GM12878 (cell line): ENCODE measurements around the gene SLC25A30. TPM values are rescaled to one million over a fixed set of nuclear protein-coding genes. Genes with fewer than 3 reads are reported as not detected.

ENCODE experiments used
- ATAC-seq: fragments of 200-7000 bp; cut with Tn5 transposase; 3 replicates; pipeline ENCODE4 v1.9.1; 2020; ENCODE audit warnings: mild to moderate bottlenecking, moderate library complexity
- BruUV-seq: library from RNA; stranded (reverse); fragments of 400-500 nt; replicated peaks from 2 replicates; lab custom pipeline; 2021; lab: Mats Ljungman, UMichigan
- CTCF ChIA-PET: fragments of 300-600 bp; sonication (Branson Sonifier 250); formaldehyde crosslinking; extraction: SDS; loops from one replicate; lab custom pipeline; 2021; ENCODE audit warnings: inconsistent platforms; lab: Yijun Ruan, JAX
- POLR2A ChIA-PET: fragments of 350-600 bp; formaldehyde crosslinking; extraction: SDS; loops from one replicate; lab custom pipeline; 2021; ENCODE audit warnings: inconsistent platforms; lab: Charles Lee
- RAD21 ChIA-PET: fragments of 300-600 bp; sonication (Branson Sonifier 250); formaldehyde crosslinking; loops from one replicate; lab custom pipeline; 2023; ENCODE audit warnings: antibody characterized with exemption; ENCODE audit not compliant: unreplicated experiment; lab: Charles Lee
- SMC1A ChIA-PET: fragments of 300-600 bp; sonication (Branson Sonifier 250); formaldehyde crosslinking; loops from one replicate; lab custom pipeline; 2023; ENCODE audit not compliant: unreplicated experiment, uncharacterized antibody; lab: Charles Lee
- DNase-seq: peaks from one replicate; pipeline ENCODE4 v3.0.0-alpha.2; 2011; ENCODE audit warnings: low read depth, low spot score
- FAIRE-seq: peaks from 3 replicates; lab custom pipeline; 2011; peaks lifted over from hg19 to GRCh38; lab: Jason Lieb, UNC
- H2AFZ ChIP-seq: 2 replicates; pipeline ENCODE4 v1.6.0; 2011; ENCODE audit warnings: low read depth, low read length, control low read depth; ENCODE audit not compliant: control insufficient read depth
- H3K27ac ChIP-seq: 2 replicates; pipeline ENCODE4 v1.5.1; 2011; ENCODE audit warnings: control low read depth; ENCODE audit not compliant: control insufficient read depth, insufficient read depth
- H3K27me3 ChIP-seq, 2 experiments: replicated peaks in 1 of 2; 2 replicates each; pipeline versions ENCODE4 v1.6.0 to v1.6.1; 2011; ENCODE audit warnings: low read length in 1 of 2; ENCODE audit not compliant: control insufficient read depth in 2 of 2, insufficient read depth in 2 of 2
- H3K36me3 ChIP-seq, 2 experiments: 2 replicates each; pipeline ENCODE4 v1.5.1; 2011; ENCODE audit warnings: low read length in 1 of 2; ENCODE audit not compliant: control insufficient read depth in 2 of 2, insufficient read depth in 2 of 2
- H3K4me1 ChIP-seq: 2 replicates; pipeline ENCODE4 v1.6.1; 2011; ENCODE audit warnings: mild to moderate bottlenecking, low read length, moderate library complexity, mixed read lengths; ENCODE audit not compliant: control insufficient read depth, insufficient read depth
- H3K4me2 ChIP-seq: 2 replicates; pipeline ENCODE4 v1.6.0; 2011; ENCODE audit warnings: control low read depth; ENCODE audit not compliant: control insufficient read depth, insufficient read depth
- H3K4me3 ChIP-seq: fragments of 200-600 bp; sonication (generic); 2 replicates; pipeline ENCODE4 v1.5.1; 2016
- H3K79me2 ChIP-seq: 2 replicates; pipeline ENCODE4 v1.6.0; 2011; ENCODE audit warnings: low read length; ENCODE audit not compliant: control insufficient read depth, insufficient read depth
- H3K9ac ChIP-seq: 2 replicates; pipeline ENCODE4 v1.8.0; 2011; ENCODE audit warnings: low read length, control low read depth, mixed read lengths; ENCODE audit not compliant: control insufficient read depth, insufficient read depth
- H3K9me3 ChIP-seq: replicated peaks from 3 replicates; pipeline ENCODE4 v1.5.1; 2011; ENCODE audit warnings: mild to moderate bottlenecking, low read length; ENCODE audit not compliant: control insufficient read depth, insufficient read depth
- H4K20me1 ChIP-seq: 2 replicates; pipeline ENCODE4 v1.6.0; 2011; ENCODE audit not compliant: control insufficient read depth, insufficient read depth
- HDGF ChIP-seq: fragments of 450-650 bp; IDR thresholded peaks from 2 replicates; pipeline ENCODE4 v1.6.1; 2016; ENCODE audit warnings: antibody characterized with exemption
- IKZF1 ChIP-seq: fragments of 450-650 bp; conservative IDR thresholded peaks from 2 replicates; pipeline ENCODE4 v1.6.1; 2017; ENCODE audit warnings: antibody characterized with exemption, mild to moderate bottlenecking
- LARP7 ChIP-seq: fragments of 450-650 bp; IDR thresholded peaks from 2 replicates; pipeline ENCODE4 v1.6.1; 2017; ENCODE audit warnings: mild to moderate bottlenecking
- MAX ChIP-seq: IDR thresholded peaks from 2 replicates; pipeline ENCODE4 v1.6.1; 2012; ENCODE audit warnings: low read depth, low read length, improper control_type of control experiment
- MXI1 ChIP-seq: fragments of 150-350 bp; IDR thresholded peaks from 2 replicates; pipeline ENCODE4 v1.6.1; 2011; ENCODE audit warnings: low read depth, mild to moderate bottlenecking, inconsistent platforms, low read length, improper control_type of control experiment
- SIX5 ChIP-seq: IDR thresholded peaks from 2 replicates; pipeline ENCODE4 v1.6.1; 2011; ENCODE audit warnings: mild to moderate bottlenecking, low read depth, low read length, moderate library complexity; ENCODE audit not compliant: severe bottlenecking
- SMAD5 ChIP-seq: IDR thresholded peaks from 2 replicates; pipeline ENCODE4 v1.6.1; 2016; ENCODE audit warnings: antibody characterized with exemption, low read depth
- SMARCA5 ChIP-seq: fragments of 450-650 bp; IDR thresholded peaks from 2 replicates; pipeline ENCODE4 v1.6.1; 2017; ENCODE audit warnings: mild to moderate bottlenecking
- STAT3 ChIP-seq: IDR thresholded peaks from 2 replicates; pipeline ENCODE4 v1.6.1; 2011; ENCODE audit warnings: low read depth, low read length, improper control_type of control experiment
- TAF1 ChIP-seq: IDR thresholded peaks from 2 replicates; pipeline ENCODE4 v1.6.1; 2011; ENCODE audit warnings: mild to moderate bottlenecking, low read depth, low read length, borderline replicate concordance
- WRNIP1 ChIP-seq: IDR thresholded peaks from 2 replicates; pipeline ENCODE4 v1.6.1; 2011; ENCODE audit warnings: low read depth, low read length, improper control_type of control experiment, borderline replicate concordance
- ZBTB4 ChIP-seq: fragments of 450-650 bp; formaldehyde crosslinking; IDR thresholded peaks from 2 replicates; pipeline ENCODE4 v1.4.0; 2022; ENCODE audit warnings: mild to moderate bottlenecking, moderate library complexity
- ZZZ3 ChIP-seq: IDR thresholded peaks from 2 replicates; pipeline ENCODE4 v1.6.1; 2011; ENCODE audit warnings: low read depth; ENCODE audit not compliant: control insufficient read depth, insufficient read length
- WGBS: methylation state at CpG from one replicate; pipeline ENCODE4 v1.1.6; 2016; ENCODE audit warnings: low lambda C conversion rate; ENCODE audit not compliant: insufficient replicate concordance, insufficient coverage; ENCODE audit errors: missing lambda C conversion rate; 5-methylcytosine and 5-hydroxymethylcytosine counted together
- in situ Hi-C: fragments of 300-500 bp; cut with MboI; formaldehyde crosslinking; loops from 9 replicates; pipeline ENCODE4 v1.14.3; 2018; ENCODE audit warnings: mixed read lengths
- intact Hi-C: fragments of 100-400 bp; cut with micrococcal nuclease; formaldehyde crosslinking; loops from one replicate; pipeline ENCODE4 v1.14.2; 2022; ENCODE audit not compliant: unreplicated experiment
- polyA plus RNA-seq, 11 experiments: library from polyadenylated mRNA; depleted of rRNA in 4 of 11; unstranded in 6 of 11; stranded (reverse) in 5 of 11; fragments of >200 nt; fragmentation: Nextera tagmentation in 4 of 11; fragmentation: Illumina TruSeq in 1 of 11; extraction: Ambion mirVana in 4 of 11; extraction: Trizol in 1 of 11; gene quantifications; 1 replicate in 1 of 11; 2 replicates in 10 of 11; pipeline versions ENCODE4 v1.2.1 to v1.2.3, GENCODE V29; 2011 to 2016; ENCODE audit warnings: inconsistent platforms in 2 of 11, missing spikeins in 2 of 11, low read depth in 1 of 11
- total RNA-seq, 4 experiments: library from RNA; depleted of rRNA in 3 of 4; stranded (reverse); fragments of >200 nt in 3 of 4; fragmentation: Illumina TruSeq in 1 of 4; extraction: Trizol in 1 of 4; gene quantifications; 2 replicates each; pipeline versions ENCODE4 v1.2.1 to v1.2.3, GENCODE V29; 2013 to 2021
- TF ChIP-seq, protein P1 (sequence below): fragments of 150-350 bp; IDR thresholded peaks from 2 replicates; pipeline ENCODE4 v1.6.1; 2014; ENCODE audit warnings: mild to moderate bottlenecking, low read depth, low read length
- TF ChIP-seq, protein P2 (sequence below): IDR thresholded peaks from 2 replicates; pipeline ENCODE4 v1.6.1; 2012; ENCODE audit warnings: low read depth, low read length, improper control_type of control experiment

The SLC25A30 gene
- total and polyA plus RNA-seq, 10 of the 15 experiments (the other 5 are each of a cell fraction or from before 2014, with no cell fraction given) = 2.4 to 18.0 (median 8.9) TPM

DNA sequence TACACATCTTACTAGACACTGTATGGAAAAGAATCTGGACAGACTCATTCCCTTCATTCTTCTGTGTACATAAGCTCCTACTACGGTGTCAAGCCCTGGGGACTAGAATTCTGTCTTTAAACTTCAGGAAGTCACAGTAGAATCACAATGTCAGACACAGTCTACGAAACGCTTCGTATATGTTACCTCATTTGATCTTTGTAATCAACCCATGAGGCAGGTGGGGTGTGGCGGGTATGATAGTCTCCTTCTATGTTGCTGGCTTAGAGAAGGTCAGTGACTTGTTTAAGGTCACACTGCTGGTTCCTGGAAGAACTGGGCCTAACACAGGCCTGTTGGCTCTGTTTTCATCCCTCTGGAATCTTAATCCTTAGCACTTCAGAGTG is 45.0 kb downstream of the SLC25A30 start:
- intact Hi-C loops = loop anchor here (5.0 kb wide), 1 partner anchor 99 kb away; no protein-coding TSS in a partner anchor
- no peak overlapping the region for H3K4me3 ChIP-seq
- no peaks in the 10 kb centered on the region for H3K79me2 ChIP-seq
- H3K4me1 ChIP-seq = peaks cover under 1% of the 10 kb centered on the region; the same call in 1 of the 2 replicates
- RAD21 ChIA-PET = no interaction called here
- 89% methylated on average over 5 of the region's 5 CpGs for WGBS
- no peak overlapping the region for H3K9ac ChIP-seq
- no TSS peak for BruUV-seq
- in situ Hi-C loops = no loop called here
- H3K27ac ChIP-seq = no peak overlapping the region
- no peaks in the 10 kb centered on the region for H4K20me1 ChIP-seq
- H3K27me3 ChIP-seq = no peaks in the 10 kb centered on the region
- DNase-seq (no peak), ATAC-seq (no peak), FAIRE-seq (no peak)
- TF ChIP-seq, protein P1, sequence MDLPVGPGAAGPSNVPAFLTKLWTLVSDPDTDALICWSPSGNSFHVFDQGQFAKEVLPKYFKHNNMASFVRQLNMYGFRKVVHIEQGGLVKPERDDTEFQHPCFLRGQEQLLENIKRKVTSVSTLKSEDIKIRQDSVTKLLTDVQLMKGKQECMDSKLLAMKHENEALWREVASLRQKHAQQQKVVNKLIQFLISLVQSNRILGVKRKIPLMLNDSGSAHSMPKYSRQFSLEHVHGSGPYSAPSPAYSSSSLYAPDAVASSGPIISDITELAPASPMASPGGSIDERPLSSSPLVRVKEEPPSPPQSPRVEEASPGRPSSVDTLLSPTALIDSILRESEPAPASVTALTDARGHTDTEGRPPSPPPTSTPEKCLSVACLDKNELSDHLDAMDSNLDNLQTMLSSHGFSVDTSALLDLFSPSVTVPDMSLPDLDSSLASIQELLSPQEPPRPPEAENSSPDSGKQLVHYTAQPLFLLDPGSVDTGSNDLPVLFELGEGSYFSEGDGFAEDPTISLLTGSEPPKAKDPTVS = no peak
- TF ChIP-seq ZZZ3 = no peak
- TF ChIP-seq IKZF1 = no peak
- no peak for TF ChIP-seq MXI1
- TF ChIP-seq WRNIP1 = no peak
- TF ChIP-seq TAF1 = no peak
- no peak for TF ChIP-seq LARP7
- TF ChIP-seq STAT3 = no peak
- TF ChIP-seq MAX = no peak
- TF ChIP-seq, protein P2, sequence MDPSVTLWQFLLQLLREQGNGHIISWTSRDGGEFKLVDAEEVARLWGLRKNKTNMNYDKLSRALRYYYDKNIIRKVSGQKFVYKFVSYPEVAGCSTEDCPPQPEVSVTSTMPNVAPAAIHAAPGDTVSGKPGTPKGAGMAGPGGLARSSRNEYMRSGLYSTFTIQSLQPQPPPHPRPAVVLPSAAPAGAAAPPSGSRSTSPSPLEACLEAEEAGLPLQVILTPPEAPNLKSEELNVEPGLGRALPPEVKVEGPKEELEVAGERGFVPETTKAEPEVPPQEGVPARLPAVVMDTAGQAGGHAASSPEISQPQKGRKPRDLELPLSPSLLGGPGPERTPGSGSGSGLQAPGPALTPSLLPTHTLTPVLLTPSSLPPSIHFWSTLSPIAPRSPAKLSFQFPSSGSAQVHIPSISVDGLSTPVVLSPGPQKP = no peak
- no peak for TF ChIP-seq SMARCA5
- no peak for TF ChIP-seq ZBTB4 (CRISPR knock-in tag)
- TF ChIP-seq SIX5 = no peak
- TF ChIP-seq HDGF = no peak
- TF ChIP-seq SMAD5 = no peak
- H3K36me3 ChIP-seq = no peaks in the 10 kb centered on the region
- H2AFZ ChIP-seq = no peak overlapping the region
- POLR2A ChIA-PET = no interaction called here
- no peak overlapping the region for H3K4me2 ChIP-seq
- CTCF ChIA-PET = interaction anchor here (6.9 kb wide), 1 partner anchor 22 kb away, joined by 70 read pairs; no protein-coding TSS in a partner anchor
- H3K9me3 ChIP-seq = no peaks in the 10 kb centered on the region
- SMC1A ChIA-PET = interaction anchor here (0.6 to 1.1 kb wide), 2 partner anchors 18 to 175 kb away, joined by 3 read pairs; no protein-coding TSS in a partner anchor
